HepG2 (cell line): ENCODE measurements around the gene CCDC142. TPM values are rescaled to one million over a fixed set of nuclear protein-coding genes. Genes with fewer than 3 reads are reported as not detected.

Experiments
- ADNP ChIP-seq: sonication (generic); formaldehyde crosslinking; IDR thresholded peaks from 2 replicates; pipeline ENCODE4 v1.4.0; 2020; ENCODE audit warnings: missing genetic modification reagents
- ARID2 ChIP-seq: sonication (generic); formaldehyde crosslinking; IDR thresholded peaks from 2 replicates; pipeline ENCODE4 v1.8.1; 2022; ENCODE audit warnings: mild to moderate bottlenecking, missing genetic modification reagents, borderline replicate concordance
- ATF5 ChIP-seq: sonication (generic); formaldehyde crosslinking; IDR thresholded peaks from 2 replicates; pipeline ENCODE4 v1.4.0; 2020; ENCODE audit warnings: mild to moderate bottlenecking, low read depth, missing genetic modification reagents
- BCL3 ChIP-seq: sonication (generic); formaldehyde crosslinking; IDR thresholded peaks from 2 replicates; pipeline ENCODE4 v1.5.1; 2020; ENCODE audit warnings: mild to moderate bottlenecking, missing genetic modification reagents, moderate library complexity
- CENPT ChIP-seq: sonication (generic); formaldehyde crosslinking; IDR thresholded peaks from 2 replicates; pipeline ENCODE4 v1.8.0; 2022; ENCODE audit warnings: low read depth, mild to moderate bottlenecking, moderate library complexity, missing genetic modification reagents
- HNF4A ChIP-seq: sonication (generic); formaldehyde crosslinking; IDR thresholded peaks from 2 replicates; pipeline ENCODE4 v1.4.0; 2020; ENCODE audit warnings: missing genetic modification reagents
- NFRKB ChIP-seq: fragments of 450-650 bp; IDR thresholded peaks from 2 replicates; pipeline ENCODE4 v1.6.1; 2017
- NR1H2 ChIP-seq: sonication (generic); formaldehyde crosslinking; IDR thresholded peaks from 2 replicates; pipeline ENCODE4 v1.8.1; 2022; ENCODE audit warnings: low read depth, missing genetic modification reagents, borderline replicate concordance
- POLR2G ChIP-seq: fragments of 200-400 bp; formaldehyde crosslinking; IDR thresholded peaks from 2 replicates; pipeline ENCODE4 v1.6.1; 2018; ENCODE audit warnings: mild to moderate bottlenecking, low read depth, low read length, moderate library complexity
- RBM22 ChIP-seq: fragments of 200-400 bp; formaldehyde crosslinking; optimal IDR thresholded peaks from 2 replicates; pipeline ENCODE3; 2017; ENCODE audit warnings: mild to moderate bottlenecking, low read length, moderate library complexity
- REL ChIP-seq: sonication (generic); formaldehyde crosslinking; conservative IDR thresholded peaks from 2 replicates; pipeline ENCODE4 v1.8.0; 2022; ENCODE audit warnings: mild to moderate bottlenecking, missing genetic modification reagents, moderate library complexity
- REXO4 ChIP-seq: sonication (generic); formaldehyde crosslinking; IDR thresholded peaks from 2 replicates; pipeline ENCODE4 v1.8.0; 2022; ENCODE audit warnings: missing genetic modification reagents, mild to moderate bottlenecking, borderline replicate concordance
- TCF7 ChIP-seq: sonication (generic); IDR thresholded peaks from 2 replicates; pipeline ENCODE4 v1.6.1; 2016; ENCODE audit warnings: antibody characterized with exemption, low read depth
- TGIF2 ChIP-seq: IDR thresholded peaks from 2 replicates; pipeline ENCODE4 v1.6.1; 2016; ENCODE audit warnings: control low read depth, missing compliant biosample characterization
- U2AF1 ChIP-seq: fragments of 200-400 bp; formaldehyde crosslinking; optimal IDR thresholded peaks from 2 replicates; pipeline ENCODE3; 2017; ENCODE audit warnings: mild to moderate bottlenecking, low read depth, low read length
- ZBTB34 ChIP-seq: sonication (generic); formaldehyde crosslinking; IDR thresholded peaks from 2 replicates; pipeline ENCODE4 v1.8.0; 2022; ENCODE audit warnings: mild to moderate bottlenecking, missing genetic modification reagents
- ZMYM4 ChIP-seq: sonication (generic); formaldehyde crosslinking; IDR thresholded peaks from 2 replicates; pipeline ENCODE4 v1.8.1; 2023; ENCODE audit warnings: mild to moderate bottlenecking, missing genetic modification reagents
- ZNF383 ChIP-seq: sonication (generic); formaldehyde crosslinking; IDR thresholded peaks from 2 replicates; pipeline ENCODE4 v1.4.0; 2020; ENCODE audit warnings: missing genetic modification reagents, mild to moderate bottlenecking, borderline replicate concordance
- ZNF460 ChIP-seq: sonication (generic); formaldehyde crosslinking; IDR thresholded peaks from 2 replicates; pipeline ENCODE4 v1.5.1; 2020; ENCODE audit warnings: missing genetic modification reagents, mild to moderate bottlenecking, borderline replicate concordance
- ZNF484 ChIP-seq: sonication (generic); formaldehyde crosslinking; IDR thresholded peaks from 2 replicates; pipeline ENCODE4 v1.5.1; 2020; ENCODE audit warnings: mild to moderate bottlenecking, low read depth, missing genetic modification reagents, borderline replicate concordance
- ZNF547 ChIP-seq: sonication (generic); formaldehyde crosslinking; IDR thresholded peaks from 2 replicates; pipeline ENCODE4 v1.5.1; 2020; ENCODE audit warnings: mild to moderate bottlenecking, missing genetic modification reagents
- ZNF710 ChIP-seq: sonication (generic); formaldehyde crosslinking; IDR thresholded peaks from 2 replicates; pipeline ENCODE4 v1.5.0; 2020; ENCODE audit warnings: mild to moderate bottlenecking, missing genetic modification reagents, borderline replicate concordance
- ZNF788 ChIP-seq: sonication (generic); formaldehyde crosslinking; IDR thresholded peaks from 2 replicates; pipeline ENCODE4 v1.5.0; 2020; ENCODE audit warnings: mild to moderate bottlenecking, missing genetic modification reagents, borderline replicate concordance
- ZNF879 ChIP-seq: sonication (generic); formaldehyde crosslinking; IDR thresholded peaks from 2 replicates; pipeline ENCODE4 v1.8.1; 2023; ENCODE audit warnings: missing genetic modification reagents
- ZSCAN20 ChIP-seq: sonication (generic); formaldehyde crosslinking; IDR thresholded peaks from 2 replicates; pipeline ENCODE4 v1.4.0; 2020; ENCODE audit warnings: missing genetic modification reagents, mild to moderate bottlenecking, borderline replicate concordance
- polyA plus RNA-seq, 8 experiments: library from polyadenylated mRNA; depleted of rRNA in 3 of 8; stranded (reverse) in 7 of 8; unstranded in 1 of 8; fragments of >200 nt; fragmentation: Illumina TruSeq in 4 of 8; extraction: Trizol in 4 of 8; gene quantifications; 2 replicates each; pipeline versions ENCODE4 v1.2.1 to v1.2.3, GENCODE V29; 2011 to 2016; ENCODE audit warnings: low read depth in 4 of 8, missing spikeins in 1 of 8, mixed read lengths in 1 of 8; ENCODE audit not compliant: insufficient read depth in 1 of 8
- total RNA-seq, 5 experiments: library from RNA; depleted of rRNA; stranded (reverse); fragments of >200 nt; fragmentation: Illumina TruSeq; extraction: Trizol; gene quantifications; 2 replicates each; pipeline ENCODE4 v1.2.3, GENCODE V29; 2016; ENCODE audit warnings: low read depth in 1 of 5

The CCDC142 gene
- total and polyA plus RNA-seq, 2 of the 13 experiments (the other 11 are each of a cell fraction or from before 2014, with no cell fraction given) = 14.7 to 30.4 TPM

GRCh38 chr2:74501335-74502071, 18.7 kb upstream of the CCDC142 start (continued):
- 0 out of 2 replicates have a peak, but pooled peaks have one; percentile 6 for TF ChIP-seq ZBTB34 (CRISPR knock-in tag)
- no peak for TF ChIP-seq ZSCAN20
- TF ChIP-seq CENPT (CRISPR knock-in tag) = 0 out of 2 replicates have a peak, but pooled peaks have one; percentile 36
- TF ChIP-seq ADNP (CRISPR knock-in tag) = no peak
- TF ChIP-seq NFRKB = no peak
- TF ChIP-seq ATF5 (CRISPR knock-in tag) = 0 out of 2 replicates have a peak, but pooled peaks have one; percentile 13
- no peak for TF ChIP-seq NR1H2 (CRISPR knock-in tag)
- 0 out of 2 replicates have a peak, but pooled peaks have one; percentile 52 for TF ChIP-seq ARID2
- no peak for TF ChIP-seq U2AF1
- peak; percentile 70 for TF ChIP-seq RBM22
- TF ChIP-seq REL (CRISPR knock-in tag) = no peak
- TF ChIP-seq TCF7 = no peak
- 0 out of 2 replicates have a peak, but pooled peaks have one; percentile 31 for TF ChIP-seq ZNF879 (CRISPR knock-in tag)
- TF ChIP-seq POLR2G = peak; percentile 44; the same call in 1 of the 2 replicates
- TF ChIP-seq ZMYM4 (CRISPR knock-in tag) = 0 out of 2 replicates have a peak, but pooled peaks have one; percentile 29
- peak; percentile 24; the same call in 1 of the 2 replicates for TF ChIP-seq HNF4A (CRISPR knock-in tag)
- TF ChIP-seq TGIF2 (CRISPR knock-in tag) = peak; percentile 28; the same call in 1 of the 2 replicates
- no peak for TF ChIP-seq ZNF383 (CRISPR knock-in tag)
- TF ChIP-seq BCL3 (CRISPR knock-in tag) = no peak
- no peak for TF ChIP-seq ZNF788 (CRISPR knock-in tag)
- TF ChIP-seq ZNF710 (CRISPR knock-in tag) = 0 out of 2 replicates have a peak, but pooled peaks have one; percentile 8
- TF ChIP-seq ZNF547 = no peak
- TF ChIP-seq ZNF484 (CRISPR knock-in tag) = no peak
- TF ChIP-seq REXO4 (CRISPR knock-in tag) = no peak
- no peak for TF ChIP-seq ZNF460 (CRISPR knock-in tag)
